ENCODE measurements around the gene CCR9.

Gene CCR9

DNA sequence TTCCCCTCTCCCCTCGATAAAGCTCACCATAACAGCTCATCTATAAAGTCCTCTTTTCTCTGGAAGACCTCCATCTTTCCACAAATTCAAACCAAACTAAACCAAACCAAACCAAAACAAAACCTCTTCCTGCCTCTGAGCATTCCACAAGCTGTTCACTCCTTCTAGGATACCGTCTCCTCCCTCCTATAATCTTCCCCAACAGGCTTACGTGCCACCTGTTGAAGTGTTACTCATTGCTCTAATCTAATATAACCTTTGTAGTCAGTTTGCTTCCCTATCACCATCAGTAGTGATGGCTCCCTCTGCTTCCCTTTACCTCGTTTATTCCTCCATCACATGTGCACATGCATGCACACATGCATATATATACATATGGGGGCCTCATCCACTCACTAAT lies 12.7 kb upstream of the CCR9 start:
- DNase-seq: no peak

DNA sequence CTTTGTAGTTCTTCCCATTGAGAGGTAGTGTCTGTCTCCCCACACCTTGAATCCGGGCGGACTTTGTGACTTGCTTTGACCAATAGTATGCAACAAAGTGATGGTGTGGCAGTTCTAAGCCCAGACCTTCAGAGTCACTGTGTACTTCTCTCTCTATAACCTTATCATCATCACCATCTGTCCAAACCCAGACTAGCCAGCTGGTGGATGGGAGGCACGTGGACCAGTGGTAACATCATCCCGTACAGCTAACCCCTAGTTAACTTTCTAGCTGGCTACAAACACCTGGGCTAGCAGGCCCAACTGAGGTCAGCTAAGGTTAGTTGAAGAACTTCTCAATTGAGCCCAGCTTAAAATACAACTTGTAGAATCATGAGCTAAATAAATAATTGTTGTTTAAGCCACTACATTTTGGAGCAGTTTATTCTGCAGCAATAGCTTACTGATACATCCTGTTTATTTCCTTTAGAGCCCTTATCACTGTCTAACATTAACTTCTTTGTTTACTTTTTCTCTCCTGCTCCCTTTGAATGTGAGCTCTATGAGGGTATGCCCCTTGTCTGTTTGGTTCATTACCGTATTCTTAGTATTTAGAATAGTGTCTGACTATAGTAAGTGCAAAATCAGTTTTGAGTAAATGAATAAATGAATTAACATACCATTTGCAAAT lies 11.5 kb upstream of the CCR9 start:
- no peak for DNase-seq

- DNase-seq: no peak
Measured at GRCh38 chr3:45878124-45878523, 8.2 kb upstream of the CCR9 start.

DNA sequence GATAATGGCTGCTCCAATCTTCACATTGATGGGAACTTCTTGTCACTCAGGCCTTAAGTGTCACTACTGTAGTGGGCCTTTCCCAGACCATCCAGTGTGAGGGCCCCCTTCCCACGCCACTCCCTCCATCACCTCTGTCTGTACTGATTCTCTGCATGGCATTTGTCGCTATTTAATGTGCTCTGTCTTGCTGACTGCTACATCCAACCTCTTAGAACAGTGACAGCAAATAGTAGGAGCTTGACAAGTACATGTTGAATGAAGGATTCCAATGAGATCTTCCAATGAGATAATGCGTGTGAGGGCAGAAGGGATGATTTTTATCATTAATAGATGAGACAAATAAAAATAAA lies 5.6 kb upstream of the CCR9 start:
- no peak for DNase-seq

DNA sequence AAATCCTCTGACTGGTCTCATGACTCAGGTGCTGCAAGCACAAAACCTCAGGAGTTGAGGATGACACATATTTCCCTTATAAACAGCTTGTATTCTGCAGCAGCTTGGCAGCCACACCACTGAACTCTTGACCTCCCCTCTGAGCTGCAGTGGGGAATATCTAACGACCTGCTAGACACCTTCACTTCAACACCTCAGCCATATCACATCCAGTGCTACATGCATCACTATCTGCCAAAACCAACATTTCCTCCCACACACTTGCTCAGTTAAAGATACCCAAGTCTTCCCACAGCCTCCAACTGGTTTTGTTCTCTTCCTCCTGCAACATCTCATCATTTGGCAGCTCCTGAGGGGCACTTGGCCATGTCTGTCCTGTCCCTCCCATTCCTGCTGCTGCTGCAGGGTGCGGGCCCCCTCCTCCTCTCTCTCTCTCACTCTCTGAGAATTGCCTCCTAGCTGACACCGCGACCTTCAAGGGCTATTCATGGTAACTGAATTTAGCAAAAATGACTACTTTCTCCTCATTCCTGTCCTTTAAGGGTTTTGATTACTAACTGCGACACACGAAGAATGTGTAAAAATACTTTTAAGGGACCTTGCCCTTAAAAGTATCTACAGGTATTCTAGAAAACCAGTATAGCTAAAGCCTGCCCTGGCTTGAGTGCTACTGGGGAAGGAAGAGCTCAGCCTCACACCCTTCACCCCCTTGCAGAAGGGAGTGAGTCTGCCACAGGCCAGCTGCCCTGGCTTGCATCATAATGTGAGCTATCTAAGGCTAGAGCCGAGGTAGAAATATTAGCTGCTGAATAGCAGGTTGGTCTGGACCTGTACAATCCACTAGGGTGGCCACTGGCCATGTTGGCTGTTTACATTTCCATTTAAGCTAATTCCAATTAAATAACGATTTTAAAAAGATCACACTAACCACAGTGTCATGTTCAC lies 5.0 kb upstream of the CCR9 start:
- no peak for DNase-seq

GRCh38 chr3:45884368-45885201 lies 1.8 kb upstream of the CCR9 start:
- DNase-seq: no peak

GRCh38 chr3:45887285-45887684 lies 942 bp downstream of the CCR9 start:
- no peak for DNase-seq

- no peak for DNase-seq
Measured at GRCh38 chr3:45887759-45888511, 1.6 kb downstream of the CCR9 start.

- DNase-seq: no peak
Measured at GRCh38 chr3:45889337-45889736, 3.0 kb downstream of the CCR9 start.

- DNase-seq: no peak
Measured at GRCh38 chr3:45890405-45890804, 4.1 kb downstream of the CCR9 start.

GRCh38 chr3:45892161-45892560 lies 5.8 kb downstream of the CCR9 start:
- no peak for DNase-seq

DNA sequence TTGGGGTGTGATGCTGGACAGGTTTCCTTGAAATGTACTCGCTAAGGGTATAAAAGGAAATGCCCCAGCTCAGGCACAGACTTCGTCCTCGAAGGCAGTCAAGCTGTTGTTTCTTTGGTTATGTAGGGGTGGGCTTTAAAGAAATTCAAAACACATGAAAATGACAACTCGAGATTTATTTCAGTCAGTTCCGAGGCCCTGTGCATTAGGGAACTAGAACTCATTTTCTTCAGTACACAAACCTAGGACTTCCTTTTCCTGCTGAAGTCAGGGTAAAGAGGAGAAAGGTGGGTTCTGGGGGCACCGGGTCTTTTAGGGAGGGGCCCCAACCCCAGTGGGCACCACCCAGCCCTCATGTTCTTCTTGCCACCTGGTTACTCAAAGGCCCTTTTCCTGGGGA lies 7.7 kb downstream of the CCR9 start:
- no peak for DNase-seq

DNA sequence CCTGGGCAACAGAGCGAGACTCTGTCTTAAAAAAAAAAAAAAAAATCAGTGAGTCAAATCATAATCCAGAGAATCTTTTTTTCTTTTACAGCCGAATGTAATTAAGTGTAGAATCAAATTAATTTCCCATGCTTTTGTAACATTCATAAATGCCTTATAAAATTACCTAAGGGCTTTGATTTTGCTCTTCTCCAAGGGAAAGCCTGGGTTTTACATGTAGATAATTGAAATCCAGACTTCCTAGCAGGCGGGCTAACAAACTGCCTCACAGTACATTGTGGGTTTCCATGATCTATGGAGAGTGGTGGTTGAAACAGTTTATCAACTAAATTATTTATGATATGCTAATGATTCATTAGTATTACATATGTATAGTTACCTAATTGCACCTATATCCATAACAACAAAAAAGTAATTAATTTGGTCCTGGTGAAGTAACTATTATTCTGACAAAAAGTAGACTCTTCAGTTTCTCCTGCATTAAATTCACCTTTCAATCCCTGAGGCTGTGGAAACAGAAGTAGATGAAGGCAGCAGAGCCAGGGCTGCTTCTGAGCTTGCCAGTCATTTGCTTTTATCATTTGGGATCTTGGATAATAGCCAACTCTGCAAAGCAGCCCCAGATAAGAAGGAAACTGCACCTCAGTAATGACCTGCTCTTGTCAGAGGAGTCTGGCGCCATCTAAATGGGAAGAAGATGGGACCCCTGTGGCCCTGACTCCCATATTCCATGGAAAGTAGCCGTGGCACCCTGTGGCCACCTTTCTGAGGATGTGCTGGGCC lies 9.5 kb downstream of the CCR9 start:
- DNase-seq: no peak

DNA sequence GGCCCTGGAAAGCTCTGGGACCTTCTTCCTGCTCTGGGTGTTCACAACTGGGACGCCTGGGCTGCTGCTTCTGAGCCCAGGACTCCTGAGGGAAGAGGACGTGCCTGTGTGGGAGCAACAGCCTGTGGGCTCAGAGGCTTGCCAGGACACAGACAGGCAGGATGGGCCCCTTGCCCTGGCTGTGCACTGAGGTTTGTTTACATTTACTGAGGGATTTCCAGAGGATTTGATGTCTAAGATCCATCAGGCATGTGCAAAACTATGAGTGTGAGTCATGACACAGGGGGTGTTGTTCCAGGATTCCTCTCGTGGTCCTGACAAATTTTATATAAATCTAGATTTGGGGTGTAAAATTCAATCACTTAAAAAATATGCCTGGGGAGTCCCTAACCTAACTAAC lies 10.6 kb downstream of the CCR9 start:
- DNase-seq: no peak

GRCh38 chr3:45904931-45905330 lies 18.6 kb downstream of the CCR9 start:
- no peak for DNase-seq

DNA sequence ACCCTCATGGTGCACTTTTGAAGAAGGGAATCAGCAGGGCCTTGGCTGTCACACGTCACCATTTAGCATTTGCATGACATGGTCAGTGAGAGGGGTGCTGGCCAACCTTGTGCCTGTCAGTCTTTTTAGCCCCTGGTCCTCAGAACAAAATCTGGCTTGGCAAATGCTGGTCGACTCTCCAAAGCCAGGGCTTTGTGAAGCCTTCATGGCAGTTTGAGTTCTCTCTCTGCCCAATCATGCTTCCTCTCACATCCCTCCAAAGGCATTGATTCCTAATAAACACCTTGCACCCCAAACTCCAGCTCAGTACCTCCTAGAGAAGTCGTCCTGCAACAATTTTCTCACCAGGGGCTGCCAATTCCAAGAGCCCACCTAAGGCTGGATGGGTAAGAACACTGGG lies 19.4 kb downstream of the CCR9 start:
- no peak for DNase-seq

DNA sequence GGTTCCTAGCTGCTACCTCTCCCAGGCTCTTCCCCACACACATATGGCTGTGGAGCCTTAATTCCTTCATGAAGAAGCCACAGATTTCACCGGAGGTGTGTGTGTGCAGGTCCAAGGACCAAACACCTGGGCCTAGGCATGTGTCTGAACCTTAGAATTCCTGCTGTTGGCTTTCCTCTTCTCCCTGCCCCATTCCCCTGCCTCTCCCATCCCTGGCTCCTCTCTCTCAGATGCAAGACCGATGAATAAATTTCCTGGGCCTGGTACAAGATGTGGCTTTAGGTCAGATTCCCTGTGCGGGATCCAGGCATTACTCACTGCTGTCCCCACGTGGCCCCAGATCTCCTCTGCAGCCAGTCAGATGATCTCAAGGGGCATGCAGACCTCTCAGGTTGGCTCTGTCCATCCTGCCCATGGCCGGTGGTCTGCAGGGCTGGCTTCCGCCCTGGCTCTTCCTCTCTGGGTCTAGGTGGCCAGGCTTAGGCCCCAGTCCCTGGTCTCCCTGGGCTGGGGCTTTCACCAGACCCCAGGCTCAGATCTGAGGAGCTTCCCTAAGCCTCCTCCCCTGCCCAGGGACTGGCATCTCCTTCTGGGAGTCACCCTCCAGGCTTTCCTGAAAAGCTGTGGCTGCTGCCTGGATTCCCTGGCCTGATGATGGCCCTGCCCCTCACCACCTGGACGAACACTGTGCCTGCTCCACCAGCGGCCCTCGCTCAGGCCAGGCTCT lies 20.5 kb downstream of the CCR9 start:
- DNase-seq: no peak

- no peak for DNase-seq
Measured at GRCh38 chr3:45907769-45908705, 21.7 kb downstream of the CCR9 start.

GRCh38 chr3:45908761-45909160 lies 22.4 kb downstream of the CCR9 start:
- DNase-seq: no peak

- no peak for DNase-seq
Measured at GRCh38 chr3:45909542-45909941, 23.2 kb downstream of the CCR9 start.
